Body of pancreas (tissue), 4 donors: ENCODE measurements around the gene PPP3CB.

Experiments used
- POLR2A ChIP-seq, 3 donors: fragments of 450-650 bp; IDR thresholded peaks; one replicate each; pipeline ENCODE4 v1.6.1; 2016; ENCODE audit warnings: antibody characterized with exemption in 3 of 3, mild to moderate bottlenecking in 2 of 3
- TF ChIP-seq, protein P1 (sequence below), 7 experiments: fragments of 450-650 bp in 4 of 7; fragments of 200-600 bp in 3 of 7; sonication (generic) in 3 of 7; IDR thresholded peaks; one replicate each; pipeline ENCODE4 v1.5.1; 2016 to 2019; ENCODE audit warnings: antibody characterized with exemption in 7 of 7

DNA sequence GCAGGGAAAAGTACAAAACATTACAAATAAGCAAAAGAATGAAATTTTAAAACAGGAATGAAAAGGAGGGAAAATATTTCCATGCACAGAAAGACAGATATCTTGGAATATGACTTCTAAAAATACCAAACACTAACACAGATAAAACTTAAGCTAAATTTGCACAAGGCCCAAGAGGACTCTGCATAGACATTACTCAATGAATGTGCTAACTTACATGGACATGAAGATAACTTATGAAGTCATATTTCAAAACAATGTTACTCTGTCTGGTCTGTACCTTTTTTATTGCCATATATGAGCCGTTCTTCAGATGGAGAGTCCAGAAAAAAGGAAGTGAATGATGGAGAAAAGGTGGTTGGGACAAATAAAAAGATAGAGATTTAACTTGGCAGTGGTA lies 47.4 kb downstream of the PPP3CB start:
- TF ChIP-seq, protein P1, sequence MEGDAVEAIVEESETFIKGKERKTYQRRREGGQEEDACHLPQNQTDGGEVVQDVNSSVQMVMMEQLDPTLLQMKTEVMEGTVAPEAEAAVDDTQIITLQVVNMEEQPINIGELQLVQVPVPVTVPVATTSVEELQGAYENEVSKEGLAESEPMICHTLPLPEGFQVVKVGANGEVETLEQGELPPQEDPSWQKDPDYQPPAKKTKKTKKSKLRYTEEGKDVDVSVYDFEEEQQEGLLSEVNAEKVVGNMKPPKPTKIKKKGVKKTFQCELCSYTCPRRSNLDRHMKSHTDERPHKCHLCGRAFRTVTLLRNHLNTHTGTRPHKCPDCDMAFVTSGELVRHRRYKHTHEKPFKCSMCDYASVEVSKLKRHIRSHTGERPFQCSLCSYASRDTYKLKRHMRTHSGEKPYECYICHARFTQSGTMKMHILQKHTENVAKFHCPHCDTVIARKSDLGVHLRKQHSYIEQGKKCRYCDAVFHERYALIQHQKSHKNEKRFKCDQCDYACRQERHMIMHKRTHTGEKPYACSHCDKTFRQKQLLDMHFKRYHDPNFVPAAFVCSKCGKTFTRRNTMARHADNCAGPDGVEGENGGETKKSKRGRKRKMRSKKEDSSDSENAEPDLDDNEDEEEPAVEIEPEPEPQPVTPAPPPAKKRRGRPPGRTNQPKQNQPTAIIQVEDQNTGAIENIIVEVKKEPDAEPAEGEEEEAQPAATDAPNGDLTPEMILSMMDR (IDR thresholded peaks at IDR 0.05) = no peak
- TF ChIP-seq POLR2A (IDR thresholded peaks at IDR 0.05) = no peak
